ENCODE results near the gene LURAP1L. TPM values are rescaled to one million over a fixed set of nuclear protein-coding genes. Genes with fewer than 3 reads are reported as not detected.
"Not testable (repeated sequence)": the region's sequence is repeated elsewhere in the genome, so short reads cannot be mapped to it uniquely, and the experiment has no call there.

Gene LURAP1L
- total and polyA plus RNA-seq, 5 donors from 2014 or later: not detected

- DNase-seq: no peak
- H3K9me3 ChIP-seq (ENCODE audit: control insufficient read depth in 2 of 2, low read length in 2 of 2): peaks cover 0 to 6% of the 10 kb centered on the region in 2 experiments
- Mint-ChIP-seq H3K4me3 (no peak overlapping the region), H3K27ac (no peak overlapping the region), H3K27me3 (no peaks in the 10 kb centered on the region), H3K36me3 (no peaks in the 10 kb centered on the region), H3K4me1 (no peaks in the 10 kb centered on the region), H3K9me3 (peaks cover 0 to 25% (median 7%) of the 10 kb centered on the region in 7 donors)
- no peak overlapping the region for H3K4me3 ChIP-seq (ENCODE audit: low read depth, low read length)
- no peaks in the 10 kb centered on the region for H3K4me1 ChIP-seq (ENCODE audit: control insufficient read depth, insufficient read depth, low read length, poor library complexity, severe bottlenecking)
- no peaks in the 10 kb centered on the region for H3K36me3 ChIP-seq (ENCODE audit: control insufficient read depth, insufficient read depth, low read length)
- no peaks in the 10 kb centered on the region for H3K27me3 ChIP-seq (ENCODE audit: control insufficient read depth, insufficient read depth, low read length)
- no peak overlapping the region for H3K27ac ChIP-seq (ENCODE audit: insufficient read depth, low read length, poor library complexity, severe bottlenecking)
- no peak for ATAC-seq (ENCODE audit: low read depth in 2 of 2)
Measured at GRCh38 chr9:12862611-12863410, 88.0 kb downstream of the LURAP1L start.

- Histone ChIP-seq H3K36me3 (ENCODE audit: control insufficient read depth, insufficient read depth, low read length) (no peaks in the 10 kb centered on the region), H3K27ac (ENCODE audit: insufficient read depth, low read length, poor library complexity, severe bottlenecking) (no peak overlapping the region), H3K27me3 (ENCODE audit: control insufficient read depth, insufficient read depth, low read length) (no peaks in the 10 kb centered on the region), H3K9me3 (ENCODE audit: control insufficient read depth in 2 of 2, low read length in 2 of 2) (peaks cover 0 to 6% of the 10 kb centered on the region in 2 experiments), H3K4me1 (ENCODE audit: control insufficient read depth, insufficient read depth, low read length, poor library complexity, severe bottlenecking) (no peaks in the 10 kb centered on the region), H3K4me3 (ENCODE audit: low read depth, low read length) (no peak overlapping the region)
- H3K4me1 Mint-ChIP-seq: no peaks in the 10 kb centered on the region
- H3K27me3 Mint-ChIP-seq: no peaks in the 10 kb centered on the region
- H3K9me3 Mint-ChIP-seq: peaks cover 0 to 33% (median 7%) of the 10 kb centered on the region in 7 donors
- no peak overlapping the region for H3K27ac Mint-ChIP-seq
- DNase-seq (no peak), ATAC-seq (ENCODE audit: low read depth in 2 of 2) (no peak)
- no peaks in the 10 kb centered on the region for H3K36me3 Mint-ChIP-seq
- no peak overlapping the region for H3K4me3 Mint-ChIP-seq
Measured at GRCh38 chr9:12863618-12864017, 88.8 kb downstream of the LURAP1L start.

- not testable (repeated sequence) for H3K9me3 ChIP-seq (ENCODE audit: control insufficient read depth in 2 of 2, low read length in 2 of 2); H3K27ac Mint-ChIP-seq; H3K36me3 ChIP-seq (ENCODE audit: control insufficient read depth, insufficient read depth, low read length); H3K27me3 Mint-ChIP-seq; H3K4me1 Mint-ChIP-seq; H3K36me3 Mint-ChIP-seq; H3K27ac ChIP-seq (ENCODE audit: insufficient read depth, low read length, poor library complexity, severe bottlenecking); H3K27me3 ChIP-seq (ENCODE audit: control insufficient read depth, insufficient read depth, low read length); H3K4me3 ChIP-seq (ENCODE audit: low read depth, low read length); H3K4me1 ChIP-seq (ENCODE audit: control insufficient read depth, insufficient read depth, low read length, poor library complexity, severe bottlenecking); ATAC-seq (ENCODE audit: low read depth in 2 of 2); H3K4me3 Mint-ChIP-seq; DNase-seq
- H3K9me3 Mint-ChIP-seq: peaks cover 0 to 30% (median 6%) of the 10 kb centered on the region in 7 donors
Measured at GRCh38 chr9:12865380-12865779, 90.6 kb downstream of the LURAP1L start.

Other genes with a start within 250 kb of the LURAP1L start
- gene TYRP1, start 81.6 kb upstream of the LURAP1L start, total RNA-seq: not detected
- gene TYRP1, start 81.6 kb upstream of the LURAP1L start, polyA plus RNA-seq: not detected

Measured in CD4-positive, CD25-positive, alpha-beta regulatory T cell (primary cell).